Vagina (tissue), 2 donors: Measurements from ENCODE around the gene POLA1.

Experiments used
- POLR2A ChIP-seq, 2 donors: fragments of 450-650 bp; IDR thresholded peaks; one replicate each; pipeline ENCODE4 v1.6.1; 2017; ENCODE audit warnings: antibody characterized with exemption in 2 of 2, mild to moderate bottlenecking in 2 of 2, moderate library complexity in 2 of 2
- POLR2AphosphoS5 ChIP-seq, 2 donors: sonication (generic); formaldehyde crosslinking; IDR thresholded peaks; one replicate each; pipeline ENCODE4 v1.9.0; 2017; ENCODE audit warnings: antibody characterized with exemption in 2 of 2, mild to moderate bottlenecking in 2 of 2, low read depth in 1 of 2; ENCODE audit not compliant: insufficient read depth in 1 of 2
- TF ChIP-seq, protein P1 (sequence below), 3 experiments: fragments of 450-650 bp in 2 of 3; fragments of 200-600 bp in 1 of 3; sonication (generic) in 1 of 3; IDR thresholded peaks; one replicate each; pipeline ENCODE4 v1.5.1; 2017 to 2019; ENCODE audit warnings: antibody characterized with exemption in 3 of 3, mild to moderate bottlenecking in 2 of 3, moderate library complexity in 2 of 3

GRCh38 chrX:25012793-25013631 lies 319.3 kb downstream of the POLA1 start:
- TF ChIP-seq, protein P1, sequence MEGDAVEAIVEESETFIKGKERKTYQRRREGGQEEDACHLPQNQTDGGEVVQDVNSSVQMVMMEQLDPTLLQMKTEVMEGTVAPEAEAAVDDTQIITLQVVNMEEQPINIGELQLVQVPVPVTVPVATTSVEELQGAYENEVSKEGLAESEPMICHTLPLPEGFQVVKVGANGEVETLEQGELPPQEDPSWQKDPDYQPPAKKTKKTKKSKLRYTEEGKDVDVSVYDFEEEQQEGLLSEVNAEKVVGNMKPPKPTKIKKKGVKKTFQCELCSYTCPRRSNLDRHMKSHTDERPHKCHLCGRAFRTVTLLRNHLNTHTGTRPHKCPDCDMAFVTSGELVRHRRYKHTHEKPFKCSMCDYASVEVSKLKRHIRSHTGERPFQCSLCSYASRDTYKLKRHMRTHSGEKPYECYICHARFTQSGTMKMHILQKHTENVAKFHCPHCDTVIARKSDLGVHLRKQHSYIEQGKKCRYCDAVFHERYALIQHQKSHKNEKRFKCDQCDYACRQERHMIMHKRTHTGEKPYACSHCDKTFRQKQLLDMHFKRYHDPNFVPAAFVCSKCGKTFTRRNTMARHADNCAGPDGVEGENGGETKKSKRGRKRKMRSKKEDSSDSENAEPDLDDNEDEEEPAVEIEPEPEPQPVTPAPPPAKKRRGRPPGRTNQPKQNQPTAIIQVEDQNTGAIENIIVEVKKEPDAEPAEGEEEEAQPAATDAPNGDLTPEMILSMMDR (IDR thresholded peaks at IDR 0.05): no peak
- TF ChIP-seq POLR2A (IDR thresholded peaks at IDR 0.05): no peak
- no peak for TF ChIP-seq POLR2AphosphoS5 (IDR thresholded peaks at IDR 0.05; ENCODE audit: insufficient read depth in 1 of 2, low read depth in 1 of 2)
